ENCODE results near the gene KIF27.
A peak's percentile ranks its signal among the peaks of the same experiment; 100 is the strongest.
"Not testable (repeated sequence)": the region's sequence is repeated elsewhere in the genome, so short reads cannot be mapped to it uniquely, and the experiment has no call there.

KIF27 gene, protein sequence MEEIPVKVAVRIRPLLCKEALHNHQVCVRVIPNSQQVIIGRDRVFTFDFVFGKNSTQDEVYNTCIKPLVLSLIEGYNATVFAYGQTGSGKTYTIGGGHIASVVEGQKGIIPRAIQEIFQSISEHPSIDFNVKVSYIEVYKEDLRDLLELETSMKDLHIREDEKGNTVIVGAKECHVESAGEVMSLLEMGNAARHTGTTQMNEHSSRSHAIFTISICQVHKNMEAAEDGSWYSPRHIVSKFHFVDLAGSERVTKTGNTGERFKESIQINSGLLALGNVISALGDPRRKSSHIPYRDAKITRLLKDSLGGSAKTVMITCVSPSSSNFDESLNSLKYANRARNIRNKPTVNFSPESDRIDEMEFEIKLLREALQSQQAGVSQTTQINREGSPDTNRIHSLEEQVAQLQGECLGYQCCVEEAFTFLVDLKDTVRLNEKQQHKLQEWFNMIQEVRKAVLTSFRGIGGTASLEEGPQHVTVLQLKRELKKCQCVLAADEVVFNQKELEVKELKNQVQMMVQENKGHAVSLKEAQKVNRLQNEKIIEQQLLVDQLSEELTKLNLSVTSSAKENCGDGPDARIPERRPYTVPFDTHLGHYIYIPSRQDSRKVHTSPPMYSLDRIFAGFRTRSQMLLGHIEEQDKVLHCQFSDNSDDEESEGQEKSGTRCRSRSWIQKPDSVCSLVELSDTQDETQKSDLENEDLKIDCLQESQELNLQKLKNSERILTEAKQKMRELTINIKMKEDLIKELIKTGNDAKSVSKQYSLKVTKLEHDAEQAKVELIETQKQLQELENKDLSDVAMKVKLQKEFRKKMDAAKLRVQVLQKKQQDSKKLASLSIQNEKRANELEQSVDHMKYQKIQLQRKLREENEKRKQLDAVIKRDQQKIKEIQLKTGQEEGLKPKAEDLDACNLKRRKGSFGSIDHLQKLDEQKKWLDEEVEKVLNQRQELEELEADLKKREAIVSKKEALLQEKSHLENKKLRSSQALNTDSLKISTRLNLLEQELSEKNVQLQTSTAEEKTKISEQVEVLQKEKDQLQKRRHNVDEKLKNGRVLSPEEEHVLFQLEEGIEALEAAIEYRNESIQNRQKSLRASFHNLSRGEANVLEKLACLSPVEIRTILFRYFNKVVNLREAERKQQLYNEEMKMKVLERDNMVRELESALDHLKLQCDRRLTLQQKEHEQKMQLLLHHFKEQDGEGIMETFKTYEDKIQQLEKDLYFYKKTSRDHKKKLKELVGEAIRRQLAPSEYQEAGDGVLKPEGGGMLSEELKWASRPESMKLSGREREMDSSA (N-terminal part only)

DNA sequence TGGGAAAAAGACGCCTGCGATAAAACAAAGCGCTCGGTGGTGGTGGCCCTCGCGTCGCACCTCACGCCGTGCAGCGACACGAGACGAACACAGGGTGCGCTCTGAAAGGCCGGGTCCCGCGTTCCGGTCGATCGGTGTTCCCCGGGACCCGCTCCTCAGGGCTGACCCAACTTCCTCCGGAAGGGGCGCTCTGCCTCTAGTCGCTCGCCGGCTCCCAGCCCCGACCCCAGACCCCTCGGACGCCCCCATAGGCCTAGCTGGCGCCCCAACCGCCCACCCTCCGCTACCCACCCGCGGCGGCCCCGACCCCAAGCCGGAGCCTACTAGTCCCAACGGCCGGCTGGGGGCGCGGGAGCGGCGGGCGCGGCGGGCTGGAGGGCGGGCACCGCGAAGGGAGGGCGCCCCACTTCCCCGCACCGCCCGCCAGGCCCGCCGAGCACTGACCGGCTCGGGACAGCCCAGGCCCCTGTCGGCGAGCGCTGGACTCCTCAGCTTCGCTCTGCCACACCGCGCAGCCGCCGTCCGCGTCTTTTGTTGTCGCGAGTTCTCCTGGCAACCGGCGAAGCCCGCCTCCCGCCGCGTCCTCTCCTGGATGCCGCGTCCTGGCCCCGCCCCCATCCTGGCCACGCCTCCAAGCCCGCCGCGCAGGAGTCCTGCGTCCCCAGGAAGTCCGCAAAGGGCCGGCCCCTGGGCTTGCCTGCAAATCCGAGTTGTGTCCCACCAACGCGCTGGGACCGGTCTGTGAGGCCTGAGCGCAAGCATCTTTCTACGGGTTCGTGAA, at the start of gene KIF27:
KIF27 (minus strand) TSS at position 506 of the 781 bp plus-strand sequence. CDS start 5,841 bp downstream, outside the sequence.
- peak; percentile 78 for DNase-seq (ENCODE audit: low spot score)

DNA sequence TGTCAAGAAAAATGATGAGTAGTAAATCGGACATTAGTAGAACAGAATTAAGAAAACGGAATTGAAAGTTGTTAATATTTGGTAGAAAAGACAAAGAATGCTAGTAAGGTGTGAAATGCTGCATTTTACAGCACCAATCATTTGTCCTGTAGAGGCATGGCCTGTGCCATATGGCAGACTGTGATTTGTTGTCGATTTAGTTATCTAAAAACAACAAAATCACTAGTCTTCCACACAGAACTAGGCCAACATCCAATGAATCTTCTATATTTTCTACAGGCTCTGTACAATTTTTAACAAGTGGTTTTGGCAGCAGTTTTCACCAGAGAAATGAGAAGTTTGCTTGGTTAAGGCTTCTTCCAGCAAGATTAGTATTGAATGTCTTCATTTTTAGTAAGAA, 48.4 kb upstream of the KIF27 start:
- no peak for DNase-seq (ENCODE audit: low spot score)

DNA sequence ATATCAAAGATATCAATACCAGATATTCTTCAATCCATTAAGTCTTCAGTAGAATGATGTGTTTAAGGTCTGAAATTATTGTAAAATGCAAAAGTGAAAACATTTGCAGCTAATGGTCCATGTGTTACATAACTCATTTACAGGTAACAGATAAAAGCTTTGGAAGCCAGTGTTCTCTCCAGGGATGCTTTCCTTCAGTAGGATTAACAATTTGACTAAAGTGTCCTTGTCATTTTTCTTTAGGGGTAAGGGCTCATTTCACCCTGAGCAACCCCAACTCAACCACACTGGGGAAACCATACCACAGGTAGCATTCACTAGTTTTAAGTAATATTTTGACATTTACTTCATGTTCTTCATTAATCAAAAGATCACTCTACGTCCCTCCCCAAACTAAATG, 45.8 kb upstream of the KIF27 start:
- DNase-seq (ENCODE audit: low spot score), result no peak

DNA sequence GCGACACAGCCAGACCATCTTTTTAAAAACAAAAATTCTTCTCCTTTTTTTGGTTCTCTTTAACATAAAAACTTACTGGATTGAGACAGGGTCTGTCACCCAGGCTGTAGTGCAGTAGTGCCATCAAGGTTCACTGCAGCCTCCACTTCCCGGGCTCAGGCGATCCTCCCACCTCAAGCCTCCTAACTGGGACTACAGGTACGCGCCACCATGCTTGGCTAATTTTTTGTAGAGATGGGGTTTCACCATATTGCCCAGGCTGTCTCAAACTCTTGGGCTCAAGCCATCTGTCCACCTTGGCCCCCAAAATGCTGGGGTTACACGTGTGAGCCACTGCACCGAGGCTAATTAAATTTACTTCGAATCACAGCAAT, 45.0 kb upstream of the KIF27 start:
- DNase-seq (ENCODE audit: low spot score), result no peak

DNA sequence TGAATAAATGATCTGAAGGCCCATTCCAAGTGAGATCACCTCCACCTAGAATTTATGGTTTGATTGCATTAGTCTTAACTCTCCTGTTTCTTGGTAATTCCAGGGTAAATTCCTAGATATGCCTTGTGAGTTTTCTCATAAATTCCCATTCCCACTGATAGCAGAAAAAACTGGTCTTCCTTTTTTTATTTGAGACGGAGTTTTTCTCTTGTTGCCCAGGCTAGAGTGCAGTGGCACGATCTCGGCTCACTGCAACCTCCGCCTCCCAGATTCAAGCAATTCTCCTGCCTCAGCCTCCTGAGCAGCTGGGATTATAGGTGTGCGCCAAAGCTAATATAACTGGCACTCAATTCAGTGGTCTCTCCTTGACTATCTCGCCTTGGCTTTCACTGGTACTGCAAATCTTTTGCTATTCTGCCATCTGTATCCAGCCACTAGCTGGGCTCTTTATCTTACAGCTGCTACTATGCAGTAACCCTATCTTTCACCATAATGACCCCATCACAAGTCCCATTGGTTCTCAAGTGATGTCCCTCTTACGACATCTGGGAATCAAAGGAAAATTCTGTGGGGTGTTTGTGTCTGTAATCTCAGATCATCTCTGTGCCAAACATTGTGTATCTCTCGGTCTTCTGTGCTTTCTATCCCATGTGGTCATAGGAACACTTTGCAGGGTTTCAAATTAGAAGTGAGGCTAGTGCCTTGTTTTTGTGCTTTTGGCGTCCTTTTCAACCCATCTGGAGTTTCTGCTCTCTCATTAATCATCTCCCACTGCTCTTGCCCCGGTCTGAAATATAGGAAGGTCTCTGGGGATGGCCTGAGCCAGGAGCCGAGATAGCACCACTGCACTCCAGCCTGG, 44.3 kb upstream of the KIF27 start:
- DNase-seq (ENCODE audit: low spot score), result no peak

DNA sequence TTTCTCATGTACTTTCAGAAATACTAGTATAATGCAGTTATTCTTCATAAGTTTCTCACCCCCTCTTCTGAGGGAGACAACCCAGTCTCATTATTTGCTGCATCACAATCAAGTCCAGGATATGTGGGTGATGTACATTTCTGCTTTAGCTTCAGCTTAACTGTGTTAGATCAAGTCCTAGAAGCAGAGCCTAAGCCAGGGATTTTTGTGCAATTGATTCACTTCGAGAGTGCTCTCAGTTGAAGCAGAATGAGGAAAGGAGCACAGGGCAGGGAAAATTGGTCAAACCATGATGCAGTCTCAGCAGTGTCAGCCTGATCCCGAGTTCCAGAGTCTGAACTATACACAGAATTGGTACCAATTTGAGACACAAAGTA, 43.7 kb upstream of the KIF27 start:
- no peak for DNase-seq (ENCODE audit: low spot score)

DNA sequence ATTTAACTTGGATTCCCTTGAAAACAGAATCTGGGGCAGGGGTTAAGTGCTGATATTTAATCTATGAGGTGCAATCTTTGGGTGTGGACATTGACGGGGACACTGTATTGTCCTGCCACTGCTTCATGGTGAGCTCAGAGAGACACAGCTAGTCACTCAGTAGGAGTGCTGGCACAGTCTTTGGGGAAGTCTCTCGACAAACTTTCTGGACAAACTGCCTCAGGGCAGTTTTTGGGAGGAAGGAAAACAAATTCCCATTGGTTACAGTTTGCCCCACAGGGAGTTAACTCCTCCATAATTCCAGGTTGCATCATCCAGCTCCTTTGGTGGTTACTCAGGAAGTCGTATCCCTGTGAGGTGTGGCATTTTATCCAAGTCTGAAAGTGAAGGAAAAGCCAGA, 40.9 kb upstream of the KIF27 start:
- no peak for DNase-seq (ENCODE audit: low spot score)

DNA sequence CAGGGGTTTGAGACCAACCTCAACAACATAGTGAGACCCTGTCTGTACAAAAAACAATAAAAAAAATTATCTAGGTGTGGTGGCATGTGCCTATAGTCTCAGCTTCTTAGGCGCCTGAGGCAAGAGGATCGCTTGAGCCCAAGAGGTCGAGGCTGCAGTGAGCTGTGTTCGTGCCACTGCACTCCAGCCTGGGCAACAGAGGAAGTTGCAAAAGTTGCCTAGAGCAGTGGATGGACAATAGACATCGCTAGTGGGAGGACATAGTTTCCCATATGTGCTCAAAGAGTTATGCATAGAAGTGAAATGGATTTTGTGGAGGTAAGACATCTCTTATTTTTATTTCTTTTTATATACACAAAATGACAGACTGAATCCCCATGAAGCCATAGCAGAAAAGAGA, 39.8 kb upstream of the KIF27 start:
- no peak for DNase-seq (ENCODE audit: low spot score)

DNA sequence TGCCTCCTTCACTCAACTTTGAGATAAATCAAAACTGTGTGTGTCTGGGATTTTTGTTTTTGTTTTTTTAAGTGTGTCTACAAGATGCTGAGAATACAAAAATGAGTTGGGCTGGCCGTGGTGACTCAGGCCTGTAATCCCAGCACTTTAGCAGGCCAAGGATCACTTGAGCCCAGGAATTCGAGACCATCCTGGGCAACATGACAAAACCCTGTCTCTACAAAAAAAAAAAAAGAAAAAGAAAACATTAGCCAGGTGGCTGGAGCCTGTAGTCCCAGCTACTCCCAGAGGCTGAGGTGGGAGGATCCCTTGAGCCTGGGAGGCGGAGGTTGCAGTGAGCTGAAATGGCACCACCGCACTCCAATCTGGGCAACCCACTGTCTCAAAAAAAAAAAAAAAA, 37.8 kb upstream of the KIF27 start:
- no peak for DNase-seq (ENCODE audit: low spot score)

DNA sequence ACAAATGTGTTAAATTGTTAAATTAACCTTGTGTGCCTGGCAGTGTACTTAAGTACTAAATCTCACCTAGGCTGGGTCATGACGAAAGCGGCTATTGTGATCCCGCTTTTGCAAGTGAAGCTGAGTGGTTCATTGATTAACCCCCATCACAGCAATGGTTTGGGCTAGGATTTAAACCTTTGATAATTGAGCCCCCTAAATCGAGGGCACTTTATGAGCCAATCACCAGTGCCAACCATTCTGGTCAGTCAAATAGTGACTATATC, 35.9 kb upstream of the KIF27 start:
- no peak for DNase-seq (ENCODE audit: low spot score)

DNA sequence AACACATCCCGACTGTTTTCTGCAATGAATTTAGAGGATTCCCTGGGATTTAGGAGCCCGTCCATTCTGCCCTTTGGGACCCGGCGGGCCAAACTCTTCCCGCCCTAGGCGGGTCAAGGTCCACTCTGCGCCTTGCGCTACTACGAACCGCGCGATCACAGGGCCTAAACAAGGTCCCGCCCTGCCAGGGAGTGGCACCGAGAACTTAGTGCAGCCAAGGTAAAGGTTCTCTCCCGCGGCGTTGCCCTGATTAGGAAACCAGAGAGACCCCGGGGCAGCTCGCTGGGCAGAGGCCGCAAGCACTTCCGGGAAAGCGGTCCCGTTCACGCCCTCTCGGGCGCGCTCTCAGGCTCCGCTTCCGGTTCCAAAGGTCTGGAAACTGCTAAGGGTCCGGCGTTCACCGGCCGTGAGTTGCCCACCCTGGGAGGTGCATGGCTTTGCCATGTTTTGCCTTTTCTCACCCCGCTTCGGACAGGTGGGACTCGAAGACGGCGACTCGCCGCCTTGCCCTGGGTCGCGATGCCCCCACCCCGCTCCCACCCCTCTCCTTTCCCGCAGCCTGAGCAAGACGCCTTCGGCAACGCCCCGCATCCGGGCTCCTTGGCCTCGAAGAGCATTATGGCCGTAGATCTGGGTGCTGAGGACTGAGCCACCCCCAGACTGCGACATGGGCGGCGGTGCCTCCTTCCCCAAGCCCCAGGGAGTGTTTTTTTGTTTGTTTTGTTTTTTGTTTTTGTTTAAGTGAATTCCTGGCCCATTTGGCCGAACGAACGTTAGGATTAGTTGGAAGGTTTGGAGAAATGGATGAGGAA, 35.4 kb upstream of the KIF27 start:
- DNase-seq (ENCODE audit: low spot score), result peak; percentile 79

DNA sequence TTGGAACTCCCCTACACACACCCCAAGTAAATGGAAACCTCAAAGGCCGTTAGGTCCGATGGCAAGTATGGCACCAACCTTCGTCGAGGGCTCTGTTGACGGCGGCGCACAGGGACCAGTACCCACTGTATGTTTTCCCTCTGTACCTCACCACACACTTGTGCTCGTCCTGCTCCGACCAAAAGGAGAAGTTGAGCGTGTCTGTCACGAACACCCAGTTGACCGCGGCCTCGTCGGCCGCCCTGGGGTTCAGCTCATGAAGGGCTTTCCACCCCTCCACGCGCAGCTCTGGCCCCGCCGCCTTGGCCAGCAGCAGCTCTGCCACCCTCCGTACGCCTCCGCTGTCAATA, 34.8 kb upstream of the KIF27 start:
- DNase-seq (ENCODE audit: low spot score), result no peak

DNA sequence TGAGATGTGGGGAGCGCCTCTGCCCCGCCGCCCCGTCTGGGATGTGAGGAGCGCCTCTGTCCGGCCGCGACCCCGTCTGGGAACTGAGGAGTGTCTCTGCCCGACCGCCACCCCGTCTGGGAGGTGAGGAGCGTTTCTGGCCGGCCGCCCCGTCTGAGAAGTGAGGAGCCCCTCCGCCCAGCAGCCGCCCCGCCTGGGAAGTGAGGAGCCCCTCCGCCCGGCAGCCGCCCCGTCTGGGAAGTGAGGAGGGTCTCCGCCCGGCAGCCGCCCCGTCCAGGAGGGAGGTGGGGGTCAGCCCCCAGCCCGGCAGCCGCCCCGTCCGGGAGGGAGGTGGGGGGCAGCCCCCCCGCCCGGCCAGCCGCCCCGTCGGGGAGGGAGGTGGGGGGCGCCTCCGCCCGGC, 26.9 kb upstream of the KIF27 start:
- not testable (repeated sequence) for DNase-seq (ENCODE audit: low spot score)

DNA sequence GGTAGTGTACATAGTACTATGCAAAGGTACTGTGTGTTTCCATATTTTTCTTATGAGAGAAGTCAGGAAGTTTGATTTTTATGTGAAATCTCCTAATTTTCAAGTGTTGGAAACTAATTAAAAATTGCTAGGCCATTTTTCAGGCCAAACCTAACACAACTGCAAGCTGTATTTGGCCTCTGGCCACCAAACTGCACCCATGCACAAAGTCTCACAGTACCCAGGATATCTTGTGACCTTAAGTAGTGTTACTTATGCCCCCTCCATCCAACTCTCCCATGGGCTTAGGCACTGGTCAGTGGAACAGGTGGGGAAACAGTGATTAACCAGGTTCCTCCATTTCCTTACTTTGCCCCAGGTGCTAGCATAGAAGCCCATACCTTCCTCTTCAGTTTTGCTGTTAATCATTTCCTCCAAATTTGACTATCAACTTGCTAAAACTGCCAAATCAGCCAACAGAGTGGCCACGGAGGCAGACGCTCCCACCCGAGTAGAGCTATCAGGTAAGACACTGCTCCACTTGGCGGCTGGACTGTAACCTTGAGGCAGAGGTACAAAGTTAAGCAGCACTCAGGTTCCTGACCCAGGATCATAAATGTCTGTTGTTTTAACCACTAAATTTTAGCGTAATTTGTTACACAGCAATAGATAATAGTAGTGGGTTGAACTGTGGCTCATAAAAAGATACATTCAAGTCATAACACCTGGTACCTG, 19.5 kb upstream of the KIF27 start:
- no peak for DNase-seq (ENCODE audit: low spot score)

DNA sequence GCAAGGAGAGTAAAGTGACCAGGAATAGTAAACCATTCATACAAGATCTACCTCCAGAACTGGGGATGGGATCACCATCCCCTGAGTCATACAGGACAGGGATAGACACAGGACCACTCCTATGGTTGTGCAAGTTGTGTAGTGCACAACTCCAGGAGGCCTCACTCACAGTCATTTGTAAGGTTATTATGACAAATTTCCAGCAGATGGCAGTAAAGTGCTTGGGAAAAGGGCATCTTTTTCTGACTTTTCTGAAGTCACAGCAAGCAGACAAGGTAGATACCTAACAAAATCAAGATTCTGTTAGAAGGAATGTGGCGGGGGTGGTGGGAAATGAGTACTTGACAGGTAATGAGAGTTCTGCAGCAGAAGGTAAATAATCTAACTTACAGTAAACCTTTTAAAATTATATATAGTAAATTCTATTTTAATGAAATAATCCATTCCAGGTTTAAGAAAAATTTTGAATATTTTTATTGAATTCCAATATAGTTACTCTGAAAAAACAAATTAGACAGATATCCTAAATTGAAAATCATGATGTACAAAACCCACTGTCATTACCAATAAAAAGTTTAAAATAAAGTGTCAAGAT, 16.7 kb upstream of the KIF27 start:
- peak; percentile 39 for DNase-seq (ENCODE audit: low spot score)

DNA sequence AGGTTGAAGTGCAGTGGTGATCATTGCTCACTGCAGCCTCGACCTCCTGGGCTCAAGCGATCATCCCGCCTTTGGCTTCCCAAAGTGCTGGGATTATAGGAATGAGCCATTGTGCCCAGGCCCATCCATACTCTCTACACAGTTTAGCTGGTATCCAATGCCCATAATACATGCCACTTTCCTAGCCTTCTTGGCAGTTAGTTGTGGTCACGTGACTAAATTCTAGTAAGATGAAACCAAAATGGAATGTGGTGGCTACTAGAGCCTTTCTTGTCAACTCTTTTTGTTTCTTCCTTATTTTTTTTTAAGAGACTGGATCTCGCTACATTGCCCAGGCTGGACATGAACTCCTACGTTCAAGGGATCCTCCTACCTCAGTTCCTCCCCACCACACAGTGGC, 15.3 kb upstream of the KIF27 start:
- no peak for DNase-seq (ENCODE audit: low spot score)

DNA sequence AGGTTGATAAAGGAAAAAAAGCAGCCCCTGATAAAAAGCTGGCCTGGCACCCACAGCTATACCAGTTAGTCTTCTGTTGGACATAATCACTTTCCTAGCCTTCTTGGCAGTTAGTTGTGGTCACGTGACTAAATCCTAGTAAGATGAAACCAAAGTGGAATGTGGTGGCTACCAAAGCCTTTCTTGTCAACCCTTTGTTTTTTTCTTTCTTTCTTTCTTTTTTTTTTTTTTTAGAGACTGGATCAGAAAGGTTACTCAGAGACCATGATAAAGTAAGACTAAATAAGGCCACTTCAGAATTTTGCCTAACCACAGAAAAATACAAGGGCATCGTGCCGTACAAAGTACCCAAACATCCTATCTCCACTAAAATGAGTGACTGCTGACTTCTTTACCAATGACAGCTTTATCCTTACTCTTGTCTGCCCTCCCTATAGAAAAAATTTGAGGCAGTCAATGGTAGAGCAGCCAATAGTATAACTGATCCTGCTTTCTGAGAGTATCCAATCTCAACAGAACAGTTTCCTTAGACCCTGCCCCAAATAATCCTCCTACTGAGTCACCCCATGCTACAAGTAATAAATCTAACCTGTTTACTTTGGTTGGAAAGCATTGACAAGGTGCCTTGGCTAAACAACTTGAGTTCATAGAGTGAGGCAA, 14.2 kb upstream of the KIF27 start:
- no peak for DNase-seq (ENCODE audit: low spot score)

DNA sequence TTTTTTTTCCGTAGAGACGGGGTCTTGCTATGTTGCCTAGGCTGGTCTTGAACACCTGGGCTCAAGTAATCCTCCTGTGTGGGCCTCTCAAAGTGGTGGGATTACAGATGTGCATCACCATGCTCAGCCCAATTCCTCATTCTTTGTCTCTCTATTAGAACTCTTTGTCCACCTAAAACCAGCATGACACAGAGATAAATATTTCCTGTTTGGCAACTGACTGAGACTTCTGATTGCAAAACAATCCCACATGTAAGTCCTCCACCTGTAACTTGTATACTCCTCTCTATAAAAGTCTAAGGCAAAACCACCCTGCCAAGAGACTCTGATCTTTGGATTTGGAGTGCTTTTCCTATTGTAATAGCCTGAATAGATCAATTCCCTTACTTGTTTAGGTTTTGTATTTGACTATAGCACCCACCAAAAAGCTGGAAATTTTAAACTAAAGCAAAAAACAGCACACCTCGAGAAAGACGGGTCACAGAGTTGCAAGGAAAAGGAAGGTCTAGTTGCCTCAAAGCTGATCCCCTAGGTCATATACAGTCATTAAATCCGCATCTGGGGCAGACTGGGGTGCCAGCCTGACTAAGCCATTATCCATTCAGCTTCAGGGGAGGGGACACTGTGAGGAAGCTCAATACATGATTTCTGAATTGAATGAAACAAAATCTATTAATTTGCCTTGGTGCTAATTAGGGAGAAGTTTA, 13.5 kb upstream of the KIF27 start:
- no peak for DNase-seq (ENCODE audit: low spot score)

All from HuH-7.5 (cell line).